GM06990 (cell line): ENCODE results near the gene GLYATL3.

Source experiments
- DNase-seq: peaks from one replicate; pipeline ENCODE4 v3.0.0-alpha.2; 2011; ENCODE audit not compliant: insufficient read length; ENCODE audit errors: extremely low read depth
- H3K27me3 ChIP-seq: replicated peaks from 2 replicates; pipeline ENCODE4 v1.6.0; 2011; ENCODE audit warnings: low read length; ENCODE audit not compliant: control insufficient read depth, insufficient read depth
- H3K36me3 ChIP-seq: 2 replicates; pipeline ENCODE4 v1.5.1; 2011; ENCODE audit warnings: low read length; ENCODE audit not compliant: control insufficient read depth, insufficient read depth
- H3K4me3 ChIP-seq: replicated peaks from 2 replicates; pipeline ENCODE4 v1.5.1; 2011; ENCODE audit warnings: low read depth, mild to moderate bottlenecking, control low read depth, low read length
- TF ChIP-seq, protein P1 (sequence below): IDR thresholded peaks from 2 replicates; pipeline ENCODE4 v1.5.1; 2011; ENCODE audit warnings: low read length, control low read depth, mild to moderate bottlenecking, inconsistent platforms; ENCODE audit not compliant: insufficient read depth, poor library complexity, severe bottlenecking

Gene GLYATL3

DNA sequence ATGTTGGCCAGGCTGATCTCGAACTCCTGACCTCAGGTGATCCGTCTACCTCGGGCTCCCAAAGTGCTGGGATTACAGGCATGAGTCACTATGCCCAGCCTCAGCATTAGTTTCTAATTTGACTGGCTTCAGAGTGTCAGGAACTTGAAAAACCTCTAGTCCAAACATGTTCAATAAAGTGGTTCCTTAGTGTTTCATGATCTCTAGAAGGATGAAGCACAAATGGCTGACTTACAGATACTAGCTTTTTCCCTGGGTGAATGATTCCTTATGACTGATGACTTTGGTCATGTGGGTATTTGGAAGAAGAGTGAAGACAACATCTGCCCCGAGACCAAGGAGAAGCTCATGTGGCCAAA is 16.4 kb downstream of the GLYATL3 start:
- TF ChIP-seq, protein P1, sequence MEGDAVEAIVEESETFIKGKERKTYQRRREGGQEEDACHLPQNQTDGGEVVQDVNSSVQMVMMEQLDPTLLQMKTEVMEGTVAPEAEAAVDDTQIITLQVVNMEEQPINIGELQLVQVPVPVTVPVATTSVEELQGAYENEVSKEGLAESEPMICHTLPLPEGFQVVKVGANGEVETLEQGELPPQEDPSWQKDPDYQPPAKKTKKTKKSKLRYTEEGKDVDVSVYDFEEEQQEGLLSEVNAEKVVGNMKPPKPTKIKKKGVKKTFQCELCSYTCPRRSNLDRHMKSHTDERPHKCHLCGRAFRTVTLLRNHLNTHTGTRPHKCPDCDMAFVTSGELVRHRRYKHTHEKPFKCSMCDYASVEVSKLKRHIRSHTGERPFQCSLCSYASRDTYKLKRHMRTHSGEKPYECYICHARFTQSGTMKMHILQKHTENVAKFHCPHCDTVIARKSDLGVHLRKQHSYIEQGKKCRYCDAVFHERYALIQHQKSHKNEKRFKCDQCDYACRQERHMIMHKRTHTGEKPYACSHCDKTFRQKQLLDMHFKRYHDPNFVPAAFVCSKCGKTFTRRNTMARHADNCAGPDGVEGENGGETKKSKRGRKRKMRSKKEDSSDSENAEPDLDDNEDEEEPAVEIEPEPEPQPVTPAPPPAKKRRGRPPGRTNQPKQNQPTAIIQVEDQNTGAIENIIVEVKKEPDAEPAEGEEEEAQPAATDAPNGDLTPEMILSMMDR: no peak

DNA sequence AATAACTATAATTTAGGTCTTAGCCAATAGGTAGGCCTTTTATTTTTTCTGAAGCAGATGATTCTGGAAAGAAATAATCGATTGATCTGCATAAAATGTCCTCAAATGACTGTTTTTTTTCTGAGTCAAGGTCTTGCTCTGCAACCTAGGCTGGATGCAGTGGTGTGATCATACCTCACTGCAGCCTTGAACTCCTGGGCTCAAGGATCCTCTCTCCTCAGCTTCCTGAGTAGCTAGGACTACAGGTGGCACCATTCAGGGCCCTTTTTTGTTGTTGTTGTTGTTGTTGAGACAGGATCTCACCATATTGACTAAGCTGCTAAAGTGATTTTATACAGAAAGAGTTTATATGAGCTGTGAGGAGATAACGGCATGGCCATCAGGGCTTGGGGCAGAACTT is 18.2 kb downstream of the GLYATL3 start:
- Histone ChIP-seq H3K36me3 (no peaks in the 10 kb centered on the region), H3K4me3 (no peak overlapping the region), H3K27me3 (no peaks in the 10 kb centered on the region)
- no peak for DNase-seq
- TF ChIP-seq, protein P1: no peak

More for the DNA sequence above, 16.4 kb downstream of the GLYATL3 start:
- no peak for DNase-seq
- no peak overlapping the region for H3K4me3 ChIP-seq
- no peaks in the 10 kb centered on the region for H3K27me3 ChIP-seq
- no peaks in the 10 kb centered on the region for H3K36me3 ChIP-seq

DNA sequence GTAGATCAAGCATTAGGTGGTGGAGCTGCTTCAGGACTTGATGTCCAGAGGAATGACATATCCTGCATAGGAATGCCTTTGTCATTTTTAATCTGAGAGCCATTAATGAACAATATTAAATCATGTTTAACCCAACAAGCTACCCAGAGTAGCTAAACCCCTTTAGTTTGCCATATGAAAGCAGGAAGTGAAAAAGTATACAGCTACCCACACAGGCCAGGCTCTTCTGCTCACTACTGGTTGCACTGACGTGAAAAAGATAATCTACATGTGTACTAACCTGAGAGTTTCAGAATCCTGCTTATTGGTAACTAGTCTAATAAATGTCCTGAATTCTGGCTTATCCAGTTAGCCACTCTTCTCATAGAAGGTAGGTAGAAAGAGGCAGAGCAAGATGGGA is 19.9 kb downstream of the GLYATL3 start:
- Histone ChIP-seq H3K36me3 (no peaks in the 10 kb centered on the region), H3K4me3 (no peak overlapping the region)
- no peak for DNase-seq

DNA sequence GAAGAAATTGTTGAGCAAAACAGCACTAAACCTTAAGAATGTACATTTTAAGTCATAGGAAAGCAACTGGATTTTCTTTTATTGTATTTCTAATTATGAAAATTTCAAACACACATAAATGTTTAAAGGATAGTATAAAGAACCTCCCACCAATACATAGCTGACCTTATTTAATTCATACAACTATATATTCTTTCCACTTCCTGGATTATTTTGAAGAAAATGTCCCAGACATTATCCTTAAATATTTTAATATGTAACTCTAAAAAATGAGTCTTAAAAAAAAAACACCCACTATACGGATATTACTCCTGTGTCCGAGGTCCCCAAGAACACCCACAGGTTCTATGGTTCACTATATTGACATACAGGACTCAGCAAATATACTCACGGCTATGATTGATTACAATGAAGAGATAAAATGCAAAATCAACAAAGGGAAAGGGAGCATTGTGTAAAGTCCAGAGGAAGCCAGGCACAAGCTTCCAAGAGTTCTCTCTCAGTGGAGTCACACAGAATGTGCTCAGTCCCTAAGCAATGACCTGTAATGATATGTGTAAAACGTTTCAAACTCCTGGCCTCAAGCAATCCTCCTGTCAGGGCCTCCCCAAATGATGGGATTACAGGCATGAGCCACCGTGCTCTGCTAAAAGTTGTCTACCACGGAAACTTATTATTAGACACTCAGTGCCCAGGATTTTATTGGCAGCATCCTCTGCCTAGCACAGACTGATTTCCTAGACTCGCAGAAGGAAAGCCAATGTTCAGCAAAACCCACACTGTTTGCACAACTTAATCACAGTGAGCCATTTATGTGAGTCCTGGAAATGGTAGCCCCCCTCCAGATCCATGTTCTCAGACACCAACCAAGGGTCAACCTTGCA is 23.2 kb downstream of the GLYATL3 start:
- no peak overlapping the region for H3K4me3 ChIP-seq
- no peaks in the 10 kb centered on the region for H3K27me3 ChIP-seq
- TF ChIP-seq, protein P1: no peak
- no peaks in the 10 kb centered on the region for H3K36me3 ChIP-seq
- no peak for DNase-seq

More for the DNA sequence above, 19.9 kb downstream of the GLYATL3 start:
- no peaks in the 10 kb centered on the region for H3K27me3 ChIP-seq
- TF ChIP-seq, protein P1: no peak

DNA sequence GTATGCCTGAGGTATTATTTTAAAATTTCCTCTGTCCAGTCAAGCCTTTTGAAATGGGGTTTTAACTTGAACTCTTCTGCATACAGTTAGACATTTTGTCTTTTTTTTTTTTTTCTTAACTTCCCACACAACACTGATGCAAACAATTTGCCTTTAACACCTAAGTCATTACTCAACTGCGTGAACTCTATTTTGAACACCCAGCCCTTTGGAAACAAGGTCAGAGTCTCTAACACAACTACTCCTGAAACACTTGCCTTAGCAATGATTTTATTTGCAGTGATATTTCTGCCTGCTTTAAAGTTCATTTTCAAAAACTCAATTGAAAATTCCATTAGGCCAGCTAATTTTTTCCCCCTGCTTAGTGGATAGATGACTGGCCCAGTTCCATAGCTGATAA is 24.2 kb downstream of the GLYATL3 start:
- H3K36me3 ChIP-seq: no peaks in the 10 kb centered on the region
- no peak overlapping the region for H3K4me3 ChIP-seq
- TF ChIP-seq, protein P1: no peak
- H3K27me3 ChIP-seq: no peaks in the 10 kb centered on the region
- no peak for DNase-seq
